ENCODE results near the gene LSM5. TPM values are rescaled to one million over a fixed set of nuclear protein-coding genes. Genes with fewer than 3 reads are reported as not detected.
A peak's percentile ranks its signal among the peaks of the same experiment; 100 is the strongest.

Gene LSM5
- total and polyA plus RNA-seq, 9 of the 15 experiments (the other 6 are each of a cell fraction or from before 2014, with no cell fraction given) = 36.3 to 620 (median 186) TPM

DNA sequence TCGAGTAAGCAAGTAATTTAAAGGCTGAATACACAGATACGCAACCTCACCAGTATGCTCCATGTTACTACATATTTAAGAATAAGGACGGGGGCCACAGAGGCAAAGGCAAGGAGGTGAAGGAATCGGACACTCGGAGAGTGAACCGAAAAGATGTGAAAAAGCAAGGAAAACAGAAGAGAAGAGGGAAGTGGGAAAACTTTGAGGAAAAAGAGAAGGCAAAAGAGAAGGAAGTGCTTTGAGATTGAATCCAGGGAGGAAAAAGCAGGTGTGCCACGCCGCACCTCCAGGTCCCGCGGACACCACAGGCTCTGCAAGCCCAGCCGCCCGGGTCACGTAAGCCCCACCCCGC is 4.7 kb upstream of the LSM5 start (continued):
- TF ChIP-seq SUPT5H (IDR thresholded peaks at IDR 0.05) (peak; percentile 91), ZC3H8 (IDR thresholded peaks at IDR 0.05) (no peak), PML (IDR thresholded peaks at IDR 0.05; ENCODE audit: low read length) (0 out of 2 replicates have a peak, but pooled peaks have one; percentile 48), ARNT (IDR thresholded peaks at IDR 0.05) (peak in 1 of 2 experiments; percentile 63; a peak in 1 of 4 replicates), TBP (optimal IDR thresholded peaks at IDR 0.05; ENCODE audit: low read depth, low read length) (peak; percentile 78), DPF2 (IDR thresholded peaks at IDR 0.05) (peak; percentile 60; the same call in 1 of the 2 replicates), SREBF2 (CRISPR knock-in tag; IDR thresholded peaks at IDR 0.05) (no peak), MTA2 (IDR thresholded peaks at IDR 0.05; ENCODE audit: low read depth) (0 out of 2 replicates have a peak, but pooled peaks have one; percentile 7), U2AF1 (optimal IDR thresholded peaks at IDR 0.05; ENCODE audit: low read depth, low read length) (no peak), JUND (IDR thresholded peaks at IDR 0.05; ENCODE audit: borderline replicate concordance, low read depth, low read length) (no peak), JUND (tag; IDR thresholded peaks at IDR 0.05; ENCODE audit: borderline replicate concordance, low read depth, low read length) (0 out of 3 replicates have a peak, but pooled peaks have one; percentile 18), SP1 (CRISPR knock-in tag; IDR thresholded peaks at IDR 0.05) (peak; percentile 63), TOE1 (IDR thresholded peaks at IDR 0.05; ENCODE audit: borderline replicate concordance) (peak; percentile 44; the same call in 1 of the 2 replicates), TOE1 (CRISPR knock-in tag; IDR thresholded peaks at IDR 0.05; ENCODE audit: borderline replicate concordance, low read depth) (no peak), MIER1 (IDR thresholded peaks at IDR 0.05; ENCODE audit: low read depth) (peak; percentile 55; the same call in 1 of the 2 replicates), HDAC2 (IDR thresholded peaks at IDR 0.05) (peak; percentile 57; the same call in 1 of the 2 replicates)
- TF ChIP-seq, protein P1, sequence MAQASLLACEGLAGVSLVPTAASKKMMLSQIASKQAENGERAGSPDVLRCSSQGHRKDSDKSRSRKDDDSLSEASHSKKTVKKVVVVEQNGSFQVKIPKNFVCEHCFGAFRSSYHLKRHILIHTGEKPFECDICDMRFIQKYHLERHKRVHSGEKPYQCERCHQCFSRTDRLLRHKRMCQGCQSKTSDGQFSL (CRISPR knock-in tag; IDR thresholded peaks at IDR 0.05) = no peak
- TF ChIP-seq, protein P1 (tag; IDR thresholded peaks at IDR 0.05) = no peak
- TF ChIP-seq, protein P2, sequence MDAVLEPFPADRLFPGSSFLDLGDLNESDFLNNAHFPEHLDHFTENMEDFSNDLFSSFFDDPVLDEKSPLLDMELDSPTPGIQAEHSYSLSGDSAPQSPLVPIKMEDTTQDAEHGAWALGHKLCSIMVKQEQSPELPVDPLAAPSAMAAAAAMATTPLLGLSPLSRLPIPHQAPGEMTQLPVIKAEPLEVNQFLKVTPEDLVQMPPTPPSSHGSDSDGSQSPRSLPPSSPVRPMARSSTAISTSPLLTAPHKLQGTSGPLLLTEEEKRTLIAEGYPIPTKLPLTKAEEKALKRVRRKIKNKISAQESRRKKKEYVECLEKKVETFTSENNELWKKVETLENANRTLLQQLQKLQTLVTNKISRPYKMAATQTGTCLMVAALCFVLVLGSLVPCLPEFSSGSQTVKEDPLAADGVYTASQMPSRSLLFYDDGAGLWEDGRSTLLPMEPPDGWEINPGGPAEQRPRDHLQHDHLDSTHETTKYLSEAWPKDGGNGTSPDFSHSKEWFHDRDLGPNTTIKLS (IDR thresholded peaks at IDR 0.05; ENCODE audit: borderline replicate concordance, low read depth) = peak; percentile 51; the same call in 1 of the 2 replicates
- TF ChIP-seq, protein P3, sequence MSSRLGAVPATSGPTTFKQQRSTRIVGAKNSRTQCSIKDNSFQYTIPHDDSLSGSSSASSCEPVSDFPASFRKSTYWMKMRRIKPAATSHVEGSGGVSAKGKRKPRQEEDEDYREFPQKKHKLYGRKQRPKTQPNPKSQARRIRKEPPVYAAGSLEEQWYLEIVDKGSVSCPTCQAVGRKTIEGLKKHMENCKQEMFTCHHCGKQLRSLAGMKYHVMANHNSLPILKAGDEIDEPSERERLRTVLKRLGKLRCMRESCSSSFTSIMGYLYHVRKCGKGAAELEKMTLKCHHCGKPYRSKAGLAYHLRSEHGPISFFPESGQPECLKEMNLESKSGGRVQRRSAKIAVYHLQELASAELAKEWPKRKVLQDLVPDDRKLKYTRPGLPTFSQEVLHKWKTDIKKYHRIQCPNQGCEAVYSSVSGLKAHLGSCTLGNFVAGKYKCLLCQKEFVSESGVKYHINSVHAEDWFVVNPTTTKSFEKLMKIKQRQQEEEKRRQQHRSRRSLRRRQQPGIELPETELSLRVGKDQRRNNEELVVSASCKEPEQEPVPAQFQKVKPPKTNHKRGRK (tag; IDR thresholded peaks at IDR 0.05) = peak; percentile 90

All from K562 (cell line).